Measurements from ENCODE around the gene ZNF527. TPM values are rescaled to one million over a fixed set of nuclear protein-coding genes. Genes with fewer than 3 reads are reported as not detected.

The ZNF527 gene
- total RNA-seq, 1 experiment from 2014 or later, result 3.2 TPM

DNA sequence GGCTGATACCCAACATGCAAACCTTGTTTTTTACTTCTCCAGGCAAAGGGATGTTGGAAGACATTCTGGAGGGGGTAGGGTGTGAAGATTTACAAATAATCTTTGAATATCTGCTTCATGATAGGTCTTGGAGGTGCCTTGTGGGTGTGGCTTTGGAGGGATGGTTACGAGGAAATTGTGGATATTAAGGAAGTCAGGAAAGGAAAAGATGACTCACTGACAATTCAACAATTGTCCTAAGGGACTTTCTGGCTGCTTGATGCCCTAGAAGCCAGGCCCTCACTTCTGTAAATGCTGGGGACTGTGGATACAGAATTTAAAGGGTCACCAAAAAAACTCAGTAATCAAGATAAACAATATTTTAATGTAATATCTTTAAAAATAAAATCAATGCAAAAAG lies 37.4 kb upstream of the ZNF527 start:
- Histone ChIP-seq H3K4me1 (replicated peaks; ENCODE audit: insufficient read depth) (no peaks in the 10 kb centered on the region), H3K79me2 (ENCODE audit: low read depth) (no peaks in the 10 kb centered on the region), H3K36me3 (ENCODE audit: low read depth) (peaks cover 15% of the 10 kb centered on the region), H4K20me1 (ENCODE audit: insufficient read depth) (no peaks in the 10 kb centered on the region), H3K9me2 (ENCODE audit: insufficient read depth) (no peaks in the 10 kb centered on the region), H3K27me3 (ENCODE audit: insufficient read depth, low read depth) (no peaks in the 10 kb centered on the region), H3K4me2 (no peak overlapping the region), H2AFZ (no peak overlapping the region), H3K4me3 (no peak overlapping the region), H3K9me3 (ENCODE audit: insufficient read depth, low read depth) (no peaks in the 10 kb centered on the region; the same call in 1 of the 2 replicates), H3K27ac (no peak overlapping the region), H3F3A (ENCODE audit: insufficient read depth, low read depth) (no peaks in the 10 kb centered on the region)
- no TSS peak for BruUV-seq (replicated peaks)
- ChIA-PET POLR2A (ENCODE audit: unreplicated experiment) (no interaction called here), CTCF (no interaction called here)
- DNase-seq, result no peak
- TF ChIP-seq EZH2 (IDR thresholded peaks at IDR 0.05; ENCODE audit: low read depth), result no peak
- TF ChIP-seq, protein P1, sequence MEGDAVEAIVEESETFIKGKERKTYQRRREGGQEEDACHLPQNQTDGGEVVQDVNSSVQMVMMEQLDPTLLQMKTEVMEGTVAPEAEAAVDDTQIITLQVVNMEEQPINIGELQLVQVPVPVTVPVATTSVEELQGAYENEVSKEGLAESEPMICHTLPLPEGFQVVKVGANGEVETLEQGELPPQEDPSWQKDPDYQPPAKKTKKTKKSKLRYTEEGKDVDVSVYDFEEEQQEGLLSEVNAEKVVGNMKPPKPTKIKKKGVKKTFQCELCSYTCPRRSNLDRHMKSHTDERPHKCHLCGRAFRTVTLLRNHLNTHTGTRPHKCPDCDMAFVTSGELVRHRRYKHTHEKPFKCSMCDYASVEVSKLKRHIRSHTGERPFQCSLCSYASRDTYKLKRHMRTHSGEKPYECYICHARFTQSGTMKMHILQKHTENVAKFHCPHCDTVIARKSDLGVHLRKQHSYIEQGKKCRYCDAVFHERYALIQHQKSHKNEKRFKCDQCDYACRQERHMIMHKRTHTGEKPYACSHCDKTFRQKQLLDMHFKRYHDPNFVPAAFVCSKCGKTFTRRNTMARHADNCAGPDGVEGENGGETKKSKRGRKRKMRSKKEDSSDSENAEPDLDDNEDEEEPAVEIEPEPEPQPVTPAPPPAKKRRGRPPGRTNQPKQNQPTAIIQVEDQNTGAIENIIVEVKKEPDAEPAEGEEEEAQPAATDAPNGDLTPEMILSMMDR (conservative IDR thresholded peaks at IDR 0.05), result no peak
- intact Hi-C loops (cut with micrococcal nuclease; ENCODE audit: unreplicated experiment), result no loop called here

- H3K4me3 ChIP-seq, result peak overlapping the region; percentile 76
- CTCF ChIA-PET, result no interaction called here
- H3F3A ChIP-seq (ENCODE audit: insufficient read depth, low read depth), result no peaks in the 10 kb centered on the region
- no peak for TF ChIP-seq EZH2 (IDR thresholded peaks at IDR 0.05; ENCODE audit: low read depth)
- TF ChIP-seq, protein P1 (conservative IDR thresholded peaks at IDR 0.05), result no peak
- peak overlapping the region; percentile 83 for H2AFZ ChIP-seq
- H3K9me3 ChIP-seq (ENCODE audit: insufficient read depth, low read depth), result no peaks in the 10 kb centered on the region; the same call in 1 of the 2 replicates
- no peaks in the 10 kb centered on the region for H4K20me1 ChIP-seq (ENCODE audit: insufficient read depth)
- peaks cover 19% of the 10 kb centered on the region for H3K36me3 ChIP-seq (ENCODE audit: low read depth)
- no peaks in the 10 kb centered on the region for H3K27me3 ChIP-seq (ENCODE audit: insufficient read depth, low read depth)
- H3K79me2 ChIP-seq (ENCODE audit: low read depth), result no peaks in the 10 kb centered on the region
- H3K27ac ChIP-seq, result no peak overlapping the region
- peak overlapping the region; percentile 77 for H3K4me2 ChIP-seq
- no peaks in the 10 kb centered on the region for H3K4me1 ChIP-seq (replicated peaks; ENCODE audit: insufficient read depth)
- no peaks in the 10 kb centered on the region for H3K9me2 ChIP-seq (ENCODE audit: insufficient read depth)
- POLR2A ChIA-PET (ENCODE audit: unreplicated experiment), result interaction anchor here (0.6 kb wide), 2 partner anchors 641 to 1326 kb away, joined by 11 to 13 read pairs; no protein-coding TSS in a partner anchor
- peak; percentile 67 to 68 for DNase-seq
- BruUV-seq (replicated peaks), result TSS peak; percentile 73
- intact Hi-C loops (cut with micrococcal nuclease; ENCODE audit: unreplicated experiment), result no loop called here
Measured at GRCh38 chr19:37334179-37335071, 36.5 kb upstream of the ZNF527 start.

DNA sequence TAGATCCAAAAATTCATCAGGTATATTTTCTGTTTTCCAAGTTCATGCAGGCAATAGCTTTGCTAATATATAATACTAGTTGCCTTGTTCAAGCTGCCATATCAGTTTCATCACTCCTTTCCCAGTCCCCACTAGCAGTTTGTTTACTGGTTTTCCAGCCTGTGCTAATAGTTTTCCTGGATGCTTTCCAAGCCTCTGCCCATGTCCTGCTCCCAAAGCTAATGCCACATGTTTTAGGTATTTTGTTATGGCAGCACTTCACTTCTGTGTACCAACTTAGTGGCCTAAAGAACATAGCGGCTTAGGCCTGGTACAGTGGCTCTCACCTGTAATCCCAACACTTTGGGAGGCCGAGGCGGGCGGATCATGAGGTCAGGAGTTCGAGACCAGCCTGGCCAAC lies 28.1 kb upstream of the ZNF527 start:
- Histone ChIP-seq H3K4me3 (no peak overlapping the region), H3K4me2 (no peak overlapping the region), H4K20me1 (ENCODE audit: insufficient read depth) (no peaks in the 10 kb centered on the region), H3K9me2 (ENCODE audit: insufficient read depth) (no peaks in the 10 kb centered on the region), H3K79me2 (ENCODE audit: low read depth) (no peaks in the 10 kb centered on the region), H3K36me3 (ENCODE audit: low read depth) (peaks cover 20% of the 10 kb centered on the region; the same call in 1 of the 2 replicates), H3K27me3 (ENCODE audit: insufficient read depth, low read depth) (no peaks in the 10 kb centered on the region), H2AFZ (no peak overlapping the region), H3F3A (ENCODE audit: insufficient read depth, low read depth) (no peaks in the 10 kb centered on the region), H3K27ac (no peak overlapping the region), H3K9me3 (ENCODE audit: insufficient read depth, low read depth) (no peaks in the 10 kb centered on the region), H3K4me1 (replicated peaks; ENCODE audit: insufficient read depth) (no peaks in the 10 kb centered on the region)
- ChIA-PET POLR2A (ENCODE audit: unreplicated experiment) (no interaction called here), CTCF (interaction anchor here (0.6 kb wide), 1 partner anchor 1356 kb away, joined by 10 read pairs; no protein-coding TSS in a partner anchor)
- intact Hi-C loops (cut with micrococcal nuclease; ENCODE audit: unreplicated experiment), result no loop called here
- TF ChIP-seq EZH2 (IDR thresholded peaks at IDR 0.05; ENCODE audit: low read depth), result no peak
- TF ChIP-seq, protein P1 (conservative IDR thresholded peaks at IDR 0.05), result no peak
- DNase-seq, result no peak
- BruUV-seq (replicated peaks), result no TSS peak

Data from PC-9 (cell line).